H1 (cell line): ENCODE data around the gene EEF1A2. TPM values are rescaled to one million over a fixed set of nuclear protein-coding genes. Genes with fewer than 3 reads are reported as not detected.

Source experiments
- ASH2L ChIP-seq: fragments of 200-600, 300-600 bp; sonication (generic); IDR thresholded peaks from one replicate; pipeline ENCODE4 v1.7.1; 2017; ENCODE audit warnings: low read length
- BRCA1 ChIP-seq: IDR thresholded peaks from 2 replicates; pipeline ENCODE4 v1.6.1; 2012; ENCODE audit warnings: low read depth, low read length, improper control_type of control experiment
- CBX5 ChIP-seq: fragments of 300-800, 300-1000 bp; sonication (generic); IDR thresholded peaks from 2 replicates; pipeline ENCODE4 v1.7.1; 2016; ENCODE audit warnings: antibody characterized with exemption, low read length, low read depth
- EZH2 ChIP-seq: fragments of 200-600 bp; sonication (generic); IDR thresholded peaks from 2 replicates; pipeline ENCODE4 v1.7.1; 2012; ENCODE audit warnings: low read depth, mild to moderate bottlenecking, moderate library complexity, low read length, inconsistent platforms; ENCODE audit not compliant: severe bottlenecking
- FOSL1 ChIP-seq: IDR thresholded peaks from 2 replicates; pipeline ENCODE4 v1.6.1; 2011; ENCODE audit warnings: mild to moderate bottlenecking, low read depth, low read length, moderate library complexity; ENCODE audit not compliant: insufficient read depth
- GABPA ChIP-seq: IDR thresholded peaks from 2 replicates; pipeline ENCODE4 v1.6.1; 2011; ENCODE audit warnings: mild to moderate bottlenecking, low read length, moderate library complexity, borderline replicate concordance; ENCODE audit not compliant: insufficient read depth
- GTF2F1 ChIP-seq: IDR thresholded peaks from 2 replicates; pipeline ENCODE4 v1.6.1; 2012; ENCODE audit warnings: low read depth, low read length, improper control_type of control experiment, borderline replicate concordance
- HDAC2 ChIP-seq, 2 experiments: fragments of 300-600 bp in 1 of 2; sonication (generic) in 1 of 2; IDR thresholded peaks; 2 replicates each; pipeline ENCODE4 v1.6.1; 2011 to 2012; ENCODE audit warnings: low read depth in 2 of 2, low read length in 2 of 2, mild to moderate bottlenecking in 2 of 2, moderate library complexity in 2 of 2, borderline replicate concordance in 1 of 2, inconsistent platforms in 1 of 2
- JUN ChIP-seq: IDR thresholded peaks from 2 replicates; pipeline ENCODE4 v1.6.1; 2011; ENCODE audit warnings: low read depth, mild to moderate bottlenecking, improper control_type of control experiment, low read length
- KDM1A ChIP-seq: fragments of 200-600, 300-600 bp; sonication (generic); IDR thresholded peaks from 2 replicates; pipeline ENCODE4 v1.7.1; 2016; ENCODE audit warnings: mild to moderate bottlenecking, low read length, borderline replicate concordance
- MAFK ChIP-seq: IDR thresholded peaks from 2 replicates; pipeline ENCODE4 v1.6.1; 2012; ENCODE audit warnings: low read depth, mild to moderate bottlenecking, improper control_type of control experiment, low read length
- MAX ChIP-seq: IDR thresholded peaks from 2 replicates; pipeline ENCODE4 v1.6.1; 2012; ENCODE audit warnings: inconsistent platforms
- POLR2AphosphoS5 ChIP-seq: IDR thresholded peaks from 2 replicates; pipeline ENCODE4 v1.6.1; 2011; ENCODE audit warnings: low read depth, low read length
- RAD21 ChIP-seq, 2 experiments: IDR thresholded peaks in 1 of 2; conservative IDR thresholded peaks in 1 of 2; 2 replicates each; pipeline ENCODE4 v1.6.1; 2011; ENCODE audit warnings: low read depth in 2 of 2, low read length in 2 of 2, improper control_type of control experiment in 1 of 2, inconsistent platforms in 1 of 2, mild to moderate bottlenecking in 1 of 2, moderate library complexity in 1 of 2
- RNF2 ChIP-seq: fragments of 200-900, 300-1000 bp; sonication (generic); IDR thresholded peaks from 2 replicates; pipeline ENCODE4 v1.7.1; 2016; ENCODE audit warnings: borderline replicate concordance, low read depth, mild to moderate bottlenecking, antibody characterized with exemption, low read length; ENCODE audit not compliant: poor library complexity, severe bottlenecking; ENCODE audit errors: missing control alignments
- SIN3A ChIP-seq, 2 experiments: IDR thresholded peaks in 1 of 2; conservative IDR thresholded peaks in 1 of 2; 2 replicates each; pipeline ENCODE4 v1.6.1; 2011 to 2012; ENCODE audit warnings: low read length in 2 of 2, improper control_type of control experiment in 1 of 2, low read depth in 1 of 2, mild to moderate bottlenecking in 1 of 2
- SIX5 ChIP-seq: IDR thresholded peaks from 2 replicates; pipeline ENCODE4 v1.6.1; 2011; ENCODE audit warnings: mild to moderate bottlenecking, low read depth, low read length
- SP2 ChIP-seq: IDR thresholded peaks from 2 replicates; pipeline ENCODE4 v1.6.1; 2012; ENCODE audit warnings: mild to moderate bottlenecking, low read length, inconsistent platforms
- SP4 ChIP-seq: IDR thresholded peaks from 2 replicates; pipeline ENCODE4 v1.6.1; 2012; ENCODE audit warnings: low read length, inconsistent platforms
- SUZ12 ChIP-seq: fragments of 200-600 bp; sonication (generic); IDR thresholded peaks from 2 replicates; pipeline ENCODE4 v1.6.1; 2012; ENCODE audit warnings: mild to moderate bottlenecking, inconsistent platforms, low read length, moderate library complexity, mixed read lengths
- TCF12 ChIP-seq: IDR thresholded peaks from 2 replicates; pipeline ENCODE4 v1.6.1; 2011; ENCODE audit warnings: low read depth, mild to moderate bottlenecking, low read length
- polyA plus RNA-seq, 7 experiments: library from polyadenylated mRNA; depleted of rRNA in 3 of 7; stranded (reverse) in 5 of 7; unstranded in 2 of 7; fragments of >200 nt in 5 of 7; fragments of 200-250 nt in 2 of 7; gene quantifications; 1 replicate in 5 of 7; 2 replicates in 1 of 7; 4 replicates in 1 of 7; pipeline versions ENCODE4 v1.2.1 to v1.2.3, GENCODE V29; 2011 to 2013; ENCODE audit warnings: missing spikeins in 2 of 7, mixed read lengths in 2 of 7
- total RNA-seq: library from RNA; stranded (reverse); fragmentation: NEBNext Ultra II Directional; extraction: Animal tissue kit (Norgen Biotek cat#: 25700); gene quantifications from 2 replicates; pipeline ENCODE4 v1.2.1, GENCODE V29; 2021

Gene EEF1A2
- total and polyA plus RNA-seq, 2 of the 8 experiments (the other 6 are each of a cell fraction or from before 2014, with no cell fraction given) = 7.4 to 25.8 TPM

- TF ChIP-seq GABPA = no peak
- no peak for TF ChIP-seq RAD21 (IDR thresholded peaks at IDR 0.05 in 1 of 2, conservative IDR thresholded peaks at IDR 0.05 in 1 of 2; ENCODE audit: low read depth in 2 of 2, low read length in 2 of 2)
- 0 out of 4 replicates have a peak, but pooled peaks of 1 of the 2 experiments have one; percentile 12 for TF ChIP-seq HDAC2 (IDR thresholded peaks at IDR 0.05; ENCODE audit: borderline replicate concordance in 1 of 2, low read depth in 2 of 2, low read length in 2 of 2)
- TF ChIP-seq SP2 = no peak
- TF ChIP-seq RNF2 = no peak
- TF ChIP-seq POLR2AphosphoS5 = no peak
- TF ChIP-seq BRCA1 = no peak
- no peak for TF ChIP-seq ASH2L
- TF ChIP-seq SUZ12 = no peak
- TF ChIP-seq JUN = no peak
- TF ChIP-seq TCF12 = no peak
- TF ChIP-seq SIN3A (conservative IDR thresholded peaks at IDR 0.05 in 1 of 2, IDR thresholded peaks at IDR 0.05 in 1 of 2; ENCODE audit: low read depth in 1 of 2, low read length in 2 of 2) = no peak
- TF ChIP-seq EZH2 = no peak
- TF ChIP-seq CBX5 = no peak
- TF ChIP-seq MAX = 0 out of 2 replicates have a peak, but pooled peaks have one; percentile 3
- TF ChIP-seq FOSL1 = no peak
- no peak for TF ChIP-seq SP4
- no peak for TF ChIP-seq MAFK
- peak; percentile 80; the same call in 1 of the 2 replicates for TF ChIP-seq KDM1A
- TF ChIP-seq GTF2F1 = no peak
- TF ChIP-seq SIX5 = no peak
Observed at GRCh38 chr20:63501818-63502670, 3.2 kb upstream of the EEF1A2 start (continued).
